Parathyroid adenoma (tissue), 2 donors: Measurements from ENCODE around the gene PXN.

Experiments
- H2AFZ ChIP-seq: fragments of 300-600 bp; sonication (generic); one replicate; pipeline ENCODE4 v1.7.0; 2017; ENCODE audit warnings: antibody characterized with exemption, mild to moderate bottlenecking
- H3K27ac ChIP-seq: fragments of 300-600 bp; sonication (generic); one replicate; pipeline ENCODE4 v1.7.0; 2017
- H3K27me3 ChIP-seq: fragments of 300-600 bp; sonication (generic); one replicate; pipeline ENCODE4 v1.7.0; 2017; ENCODE audit warnings: low read length; ENCODE audit not compliant: control insufficient read depth, insufficient read depth
- H3K36me3 ChIP-seq: fragments of 300-600 bp; sonication (generic); one replicate; pipeline ENCODE4 v1.7.0; 2017; ENCODE audit warnings: low read length; ENCODE audit not compliant: control insufficient read depth, insufficient read depth
- H3K4me1 ChIP-seq: fragments of 300-600 bp; sonication (generic); one replicate; pipeline ENCODE4 v1.7.0; 2017; ENCODE audit warnings: control low read depth
- H3K4me2 ChIP-seq: fragments of 300-600 bp; sonication (generic); one replicate; pipeline ENCODE4 v1.7.0; 2017; ENCODE audit warnings: low read length
- H3K4me3 ChIP-seq: fragments of 300-600 bp; sonication (generic); one replicate; pipeline ENCODE4 v1.7.0; 2017; ENCODE audit warnings: low read depth, low read length
- H3K79me2 ChIP-seq: fragments of 300-600 bp; sonication (generic); one replicate; pipeline ENCODE4 v1.7.0; 2017; ENCODE audit warnings: control low read depth
- H3K9ac ChIP-seq: fragments of 300-600 bp; sonication (generic); one replicate; pipeline ENCODE4 v1.7.0; 2017; ENCODE audit warnings: mild to moderate bottlenecking
- H3K9me3 ChIP-seq: fragments of 300-600 bp; sonication (generic); one replicate; pipeline ENCODE4 v1.7.0; 2017; ENCODE audit warnings: low read length; ENCODE audit not compliant: control insufficient read depth
- CTCF ChIP-seq: fragments of 300-600 bp; sonication (generic); IDR thresholded peaks from one replicate; pipeline ENCODE4 v1.7.0; 2017; ENCODE audit warnings: antibody characterized with exemption, mild to moderate bottlenecking
- donor health status: primary hyperparathyroidism.

Gene PXN

GRCh38 chr12:120230326-120230973 lies 35.1 kb downstream of the PXN start:
- Histone ChIP-seq H3K9ac (no peak overlapping the region), H3K27ac (peak overlapping the region; percentile 97), H3K27me3 (no peaks in the 10 kb centered on the region), H2AFZ (peak overlapping the region; percentile 76), H3K4me2 (peak overlapping the region; percentile 51), H3K36me3 (no peaks in the 10 kb centered on the region), H3K79me2 (peaks cover 33% of the 10 kb centered on the region), H3K4me1 (peaks cover 60% of the 10 kb centered on the region), H3K4me3 (no peak overlapping the region), H3K9me3 (no peaks in the 10 kb centered on the region)
- no peak for TF ChIP-seq CTCF

- Histone ChIP-seq H3K9me3 (no peaks in the 10 kb centered on the region), H3K9ac (no peak overlapping the region), H3K4me1 (peaks cover 53% of the 10 kb centered on the region), H3K27me3 (no peaks in the 10 kb centered on the region), H3K36me3 (no peaks in the 10 kb centered on the region), H3K79me2 (peaks cover 29% of the 10 kb centered on the region), H3K4me2 (peak overlapping the region; percentile 51), H3K4me3 (no peak overlapping the region), H2AFZ (peak overlapping the region; percentile 76), H3K27ac (peak overlapping the region; percentile 97)
- no peak for TF ChIP-seq CTCF
Measured at GRCh38 chr12:120229487-120230325, 35.8 kb downstream of the PXN start.

DNA sequence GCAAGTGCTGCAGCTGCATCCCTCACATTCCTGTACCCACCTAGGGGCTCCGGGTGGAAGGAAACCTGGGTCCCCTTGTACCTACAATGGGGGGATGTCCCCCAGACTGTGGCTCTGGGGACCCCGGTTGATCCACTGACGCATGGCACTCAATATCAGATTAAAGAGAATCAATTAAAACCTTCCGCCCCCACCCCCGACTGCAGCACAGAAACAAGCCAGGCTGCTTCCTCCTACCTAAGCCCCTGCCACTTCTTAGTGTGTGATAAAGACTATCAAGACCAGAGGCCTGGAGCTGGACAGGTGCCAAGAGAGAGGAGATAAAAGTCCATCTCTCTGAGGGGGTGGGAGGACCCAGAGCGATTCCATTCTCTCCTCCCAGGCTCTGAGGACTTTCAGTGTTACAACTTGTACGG lies 36.5 kb downstream of the PXN start:
- peak overlapping the region; percentile 97 for H3K27ac ChIP-seq
- no peak for TF ChIP-seq CTCF
- H3K4me3 ChIP-seq, result no peak overlapping the region
- peak overlapping the region; percentile 76 for H2AFZ ChIP-seq
- H3K27me3 ChIP-seq, result no peaks in the 10 kb centered on the region
- H3K9me3 ChIP-seq, result no peaks in the 10 kb centered on the region
- peak overlapping the region; percentile 51 for H3K4me2 ChIP-seq
- no peak overlapping the region for H3K9ac ChIP-seq
- no peaks in the 10 kb centered on the region for H3K36me3 ChIP-seq
- H3K4me1 ChIP-seq, result peaks cover 46% of the 10 kb centered on the region
- H3K79me2 ChIP-seq, result peaks cover 30% of the 10 kb centered on the region

DNA sequence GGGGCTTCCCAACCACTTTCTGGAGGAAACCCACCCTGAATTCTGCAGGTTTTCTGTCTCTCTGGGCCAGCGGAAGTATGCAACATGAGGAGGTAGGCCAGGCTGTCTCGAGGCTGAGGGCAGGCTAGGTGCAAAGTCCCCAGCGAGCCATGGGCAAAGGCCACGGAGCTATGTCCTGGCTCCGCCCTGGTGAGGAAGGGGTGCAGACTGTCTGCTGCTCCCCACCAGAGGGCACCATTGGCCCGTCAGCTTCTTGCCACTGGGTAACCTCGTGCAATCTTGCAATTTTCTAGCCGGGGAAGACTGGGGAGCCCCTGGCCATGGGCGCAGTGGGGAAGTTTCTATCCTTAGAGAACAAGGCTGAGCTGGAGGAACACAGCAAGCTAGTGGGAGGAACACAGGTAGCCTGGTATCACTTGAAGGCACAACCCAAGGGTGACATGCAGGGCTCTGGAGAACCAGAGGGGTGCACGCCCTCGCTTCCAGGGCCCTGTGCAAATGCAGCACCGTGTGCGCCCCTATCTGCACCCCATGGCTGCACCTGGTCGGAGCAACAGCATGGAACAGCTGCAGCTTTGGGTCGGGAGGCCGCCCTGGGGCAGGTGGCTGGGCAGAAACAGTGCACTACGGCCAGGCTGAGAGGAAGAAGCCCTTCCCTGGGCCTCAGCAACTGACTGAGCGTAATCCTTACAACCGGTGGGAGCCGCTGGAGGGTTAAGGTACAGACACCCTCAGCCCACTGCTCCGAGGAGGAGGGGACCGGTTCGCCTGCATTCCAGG lies 37.0 kb downstream of the PXN start:
- Histone ChIP-seq H3K27me3 (no peaks in the 10 kb centered on the region), H3K9me3 (no peaks in the 10 kb centered on the region), H2AFZ (peak overlapping the region; percentile 56), H3K79me2 (peaks cover 26% of the 10 kb centered on the region), H3K4me3 (peak overlapping the region; percentile 4), H3K4me2 (peak overlapping the region; percentile 51), H3K9ac (no peak overlapping the region), H3K4me1 (peaks cover 44% of the 10 kb centered on the region), H3K27ac (peak overlapping the region; percentile 97), H3K36me3 (no peaks in the 10 kb centered on the region)
- TF ChIP-seq CTCF, result peak; percentile 97
